B cell (primary cell): ENCODE results near the gene IGSF9. TPM values are rescaled to one million over a fixed set of nuclear protein-coding genes. Genes with fewer than 3 reads are reported as not detected.

Experiments
- ATAC-seq: fragments of 200-7000 bp; cut with Tn5 transposase; one replicate; pipeline ENCODE4 v1.10.0; 2021; ENCODE audit warnings: low read depth, mild to moderate bottlenecking, moderate number of reproducible peaks, moderate library complexity
- CTCF ChIA-PET: fragments of 350-600 bp; sonication (Branson Sonifier 250); formaldehyde crosslinking; loops from one replicate; lab custom pipeline; 2021; ENCODE audit warnings: antibody characterized with exemption, inconsistent platforms; lab: Charles Lee
- POLR2A ChIA-PET: fragments of 350-600 bp; sonication (Branson Sonifier 250); formaldehyde crosslinking; loops from one replicate; lab custom pipeline; 2021; ENCODE audit warnings: antibody characterized with exemption; lab: Charles Lee
- DNase-seq: peaks from one replicate; pipeline ENCODE4 v3.0.0; 2013
- H2AFZ ChIP-seq: 2 replicates; pipeline ENCODE4 v1.6.1; 2012; ENCODE audit warnings: mild to moderate bottlenecking, low read depth, low read length; ENCODE audit not compliant: insufficient read depth, poor library complexity, severe bottlenecking
- H3K27ac ChIP-seq, 2 donors: 1 replicate in 1 of 2; 2 replicates in 1 of 2; pipeline ENCODE4 v1.5.1; 2012 to 2013; ENCODE audit warnings: low read length in 2 of 2, mild to moderate bottlenecking in 2 of 2, moderate library complexity in 1 of 2
- H3K27me3 ChIP-seq, 4 experiments: fragments of 200-600 bp in 1 of 4; sonication (generic) in 1 of 4; replicated peaks in 1 of 4; 1 replicate in 2 of 4; 2 replicates in 2 of 4; pipeline versions ENCODE4 v1.6.1 to v1.7.0; 2013 to 2016; ENCODE audit warnings: low read length in 3 of 4, mild to moderate bottlenecking in 2 of 4, mixed read lengths in 1 of 4, moderate library complexity in 1 of 4; ENCODE audit not compliant: insufficient read depth in 4 of 4, control insufficient read depth in 3 of 4; ENCODE audit errors: control extremely low read depth in 1 of 4
- H3K36me3 ChIP-seq, 2 experiments: replicated peaks in 1 of 2; 1 replicate in 1 of 2; 2 replicates in 1 of 2; pipeline versions ENCODE4 v1.6.1 to v1.7.1; 2013; ENCODE audit warnings: low read length in 1 of 2; ENCODE audit not compliant: insufficient read depth in 2 of 2, control insufficient read depth in 1 of 2; ENCODE audit errors: control extremely low read depth in 1 of 2, extremely low read depth in 1 of 2
- H3K4me1 ChIP-seq, 2 donors: fragments of 200-600 bp in 1 of 2; sonication (generic) in 1 of 2; 1 replicate in 1 of 2; 2 replicates in 1 of 2; pipeline versions ENCODE4 v1.5.1 to v1.6.1; 2013 to 2017; ENCODE audit warnings: low read length in 2 of 2; ENCODE audit not compliant: control insufficient read depth in 2 of 2, insufficient read depth in 2 of 2
- H3K4me2 ChIP-seq: replicated peaks from 2 replicates; pipeline ENCODE3; 2012; ENCODE audit warnings: mild to moderate bottlenecking, low read depth, low read length; ENCODE audit not compliant: poor library complexity, severe bottlenecking
- H3K4me3 ChIP-seq, 5 experiments: fragments of 200-600 bp in 1 of 5; sonication (generic) in 1 of 5; 1 replicate in 3 of 5; 2 replicates in 2 of 5; pipeline versions ENCODE4 v1.5.1 to v1.7.0; 2011 to 2016; ENCODE audit warnings: low read length in 4 of 5, mild to moderate bottlenecking in 4 of 5, low read depth in 2 of 5, control low read depth in 1 of 5, moderate library complexity in 1 of 5; ENCODE audit not compliant: insufficient read depth in 1 of 5; ENCODE audit errors: control extremely low read depth in 1 of 5, extremely low read depth in 1 of 5
- H3K79me2 ChIP-seq: fragments of 200-600 bp; sonication (generic); one replicate; pipeline ENCODE4 v1.6.0; 2016; ENCODE audit warnings: low read length; ENCODE audit not compliant: control insufficient read depth, insufficient read depth
- H3K9ac ChIP-seq: fragments of 200-600 bp; sonication (generic); 2 replicates; pipeline ENCODE4 v1.6.1; 2017; ENCODE audit warnings: mild to moderate bottlenecking, low read length, moderate library complexity
- H3K9me3 ChIP-seq, 3 donors: one replicate each; pipeline versions ENCODE4 v1.6.1 to v1.7.1; 2013; ENCODE audit warnings: low read length in 2 of 3; ENCODE audit not compliant: control insufficient read depth in 2 of 3, insufficient read depth in 1 of 3; ENCODE audit errors: control extremely low read depth in 1 of 3
- H4K20me1 ChIP-seq: 2 replicates; pipeline ENCODE4 v1.6.0; 2012; ENCODE audit warnings: mild to moderate bottlenecking, low read length; ENCODE audit not compliant: insufficient read depth, control insufficient read depth, poor library complexity, severe bottlenecking
- H3K27ac Mint-ChIP-seq: one replicate; pipeline ENCODE4 v1.8.0; 2021; ENCODE audit warnings: mixed read lengths
- H3K27me3 Mint-ChIP-seq: one replicate; pipeline ENCODE4 v1.8.0; 2021; ENCODE audit warnings: mixed read lengths
- H3K4me1 Mint-ChIP-seq: one replicate; pipeline ENCODE4 v1.8.0; 2021; ENCODE audit warnings: mixed read lengths
- H3K4me3 Mint-ChIP-seq: one replicate; pipeline ENCODE4 v1.8.0; 2021; ENCODE audit warnings: mixed read lengths
- H3K9me3 Mint-ChIP-seq: one replicate; pipeline ENCODE4 v1.8.0; 2022; ENCODE audit warnings: mixed read lengths; ENCODE audit not compliant: insufficient read depth
- CTCF ChIP-seq: fragments of 200-600 bp; IDR thresholded peaks from one replicate; pipeline ENCODE4 v1.8.0; 2022; ENCODE audit warnings: antibody characterized with exemption, mild to moderate bottlenecking
- EZH2 ChIP-seq: IDR thresholded peaks from 2 replicates; pipeline ENCODE4 v1.6.1; 2012; ENCODE audit warnings: borderline replicate concordance, low read depth, mild to moderate bottlenecking, moderate library complexity, low read length; ENCODE audit not compliant: insufficient read depth, poor library complexity, severe bottlenecking
- WGBS: methylation state at CpG from one replicate; pipeline ENCODE4 v1.1.5; 2013; ENCODE audit warnings: missing lambda C conversion rate; ENCODE audit not compliant: insufficient coverage; 5-methylcytosine and 5-hydroxymethylcytosine counted together
- intact Hi-C: fragments of 100-400 bp; cut with micrococcal nuclease; formaldehyde crosslinking; loops from one replicate; pipeline ENCODE4 v1.10.0; 2022
- polyA plus RNA-seq: library from polyadenylated mRNA; depleted of rRNA; stranded (reverse); fragments of >200 nt; gene quantifications from 2 replicates; pipeline ENCODE4 v1.2.3, GENCODE V29; 2012
- total RNA-seq, 2 donors: library from RNA; stranded (reverse); fragments of 120-200 nt in 1 of 2; gene quantifications; 1 replicate in 1 of 2; 2 replicates in 1 of 2; pipeline versions ENCODE4 v1.2.3 to v1.2.4, GENCODE V29; 2013 to 2022

Gene IGSF9
- total and polyA plus RNA-seq, 2 donors (not counting 1 experiment from before 2014, with no cell fraction given), result 0.36 to 0.37 TPM

GRCh38 chr1:159972443-159973205 lies 27.2 kb upstream of the IGSF9 start:
- TF ChIP-seq EZH2 (no peak), CTCF (no peak)
- Mint-ChIP-seq H3K27me3 (peaks cover 23% of the 10 kb centered on the region), H3K4me3 (no peak overlapping the region), H3K4me1 (no peaks in the 10 kb centered on the region), H3K9me3 (no peaks in the 10 kb centered on the region), H3K27ac (no peak overlapping the region)
- WGBS, result 88% methylated on average over 5 of the region's 8 CpGs
- ChIA-PET POLR2A (no interaction called here), CTCF (no interaction called here)
- H3K79me2 ChIP-seq, result no peaks in the 10 kb centered on the region
- DNase-seq (no peak), ATAC-seq (no peak)
- H3K36me3 ChIP-seq, result no peaks in the 10 kb centered on the region
- H3K4me1 ChIP-seq, result no peaks in the 10 kb centered on the region
- no peak overlapping the region for H3K9ac ChIP-seq
- no peak overlapping the region for H2AFZ ChIP-seq
- intact Hi-C loops, result no loop called here
- H3K4me2 ChIP-seq, result no peak overlapping the region
- H3K27me3 ChIP-seq, result peaks cover 0 to 28% (median 4%) of the 10 kb centered on the region in 4 experiments
- no peak overlapping the region for H3K27ac ChIP-seq
- no peaks in the 10 kb centered on the region for H3K9me3 ChIP-seq
- no peaks in the 10 kb centered on the region for H4K20me1 ChIP-seq
- no peak overlapping the region for H3K4me3 ChIP-seq

DNA sequence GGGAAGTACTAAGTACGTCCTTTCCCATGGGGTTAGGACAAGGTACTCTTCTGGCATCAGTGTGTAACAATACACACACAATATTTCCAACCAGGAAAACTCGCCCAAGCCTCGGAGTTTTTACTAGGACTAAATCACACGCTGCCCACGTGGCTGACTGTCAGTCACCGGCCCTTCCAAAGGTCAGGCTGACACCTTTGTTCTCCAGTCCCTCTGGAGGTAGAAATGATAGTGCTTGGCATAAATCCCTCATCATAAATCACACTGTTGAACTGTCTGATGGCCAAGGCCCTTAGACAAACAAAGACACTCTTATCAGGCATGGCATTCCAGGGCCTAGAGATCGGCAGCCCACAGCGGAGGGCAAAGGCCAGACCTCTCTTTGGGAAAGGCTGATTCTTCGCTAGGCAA lies 25.5 kb upstream of the IGSF9 start:
- H3K9me3 ChIP-seq, result no peaks in the 10 kb centered on the region
- H3K79me2 ChIP-seq, result no peaks in the 10 kb centered on the region
- ChIA-PET POLR2A (no interaction called here), CTCF (interaction anchor here (2.7 kb wide), 1 partner anchor 36 kb away, joined by 11 read pairs; no protein-coding TSS in a partner anchor)
- Mint-ChIP-seq H3K4me3 (no peak overlapping the region), H3K27ac (no peak overlapping the region), H3K27me3 (peaks cover 28% of the 10 kb centered on the region), H3K9me3 (no peaks in the 10 kb centered on the region), H3K4me1 (no peaks in the 10 kb centered on the region)
- no peaks in the 10 kb centered on the region for H3K4me1 ChIP-seq
- DNase-seq (no peak), ATAC-seq (no peak)
- no peak overlapping the region for H2AFZ ChIP-seq
- no peak overlapping the region for H3K27ac ChIP-seq
- intact Hi-C loops, result no loop called here
- no peak overlapping the region for H3K4me2 ChIP-seq
- no peak overlapping the region for H3K9ac ChIP-seq
- H4K20me1 ChIP-seq, result no peaks in the 10 kb centered on the region
- no peak overlapping the region for H3K4me3 ChIP-seq
- WGBS, result 88% methylated on average over 8 of the region's 9 CpGs
- no peaks in the 10 kb centered on the region for H3K36me3 ChIP-seq
- peaks cover 0 to 28% (median 6%) of the 10 kb centered on the region in 4 experiments for H3K27me3 ChIP-seq
- no peak for TF ChIP-seq EZH2
- TF ChIP-seq CTCF, result no peak
